ENCODE measurements around the gene RNF2. TPM values are rescaled to one million over a fixed set of nuclear protein-coding genes. Genes with fewer than 3 reads are reported as not detected.

RNF2 gene
- total and polyA plus RNA-seq, 2 donors (not counting 3 experiments of a cell fraction or from before 2014, with no cell fraction given): 13.6 to 30.6 TPM

DNA sequence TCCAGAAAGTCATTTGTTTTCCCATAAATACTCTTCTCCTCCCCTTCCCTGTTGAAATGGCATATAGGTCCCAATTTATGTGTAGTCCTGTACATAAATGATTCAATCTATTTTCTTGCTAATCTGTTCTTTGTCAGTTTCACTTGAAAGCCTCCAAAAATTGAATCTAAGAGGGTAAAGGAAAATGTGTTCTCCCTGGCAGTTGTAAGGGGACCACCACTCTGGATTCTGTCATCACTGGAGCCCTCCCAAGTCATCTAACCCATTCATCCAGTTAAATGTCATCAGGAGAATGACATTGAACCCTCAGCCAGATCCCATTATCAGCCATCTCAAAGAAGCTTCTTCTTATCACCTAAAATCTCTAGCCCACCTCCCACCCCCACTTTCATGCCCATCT, 35.0 kb upstream of the RNF2 start:
- H3K9me3 ChIP-seq (replicated peaks; ENCODE audit: control insufficient read depth, insufficient read depth, low read length): no peaks in the 10 kb centered on the region
- POLR2A ChIA-PET: no interaction called here
- no peak for DNase-seq (ENCODE audit: low read depth, low spot score)
- no peak for FAIRE-seq
- H3K27ac ChIP-seq (ENCODE audit: insufficient read depth, low read depth, low read length): no peak overlapping the region
- BruUV-seq (replicated peaks): no TSS peak
- intact Hi-C loops (cut with micrococcal nuclease): no loop called here
- no peak overlapping the region for H3K4me3 ChIP-seq (replicated peaks in 1 of 3; ENCODE audit: insufficient read depth in 1 of 3, low read depth in 1 of 3, low read length in 3 of 3)
- CTCF ChIA-PET: no interaction called here
- TF ChIP-seq POLR2A (IDR thresholded peaks at IDR 0.05; ENCODE audit: low read depth, low read length) (no peak), FOS (IDR thresholded peaks at IDR 0.05; ENCODE audit: borderline replicate concordance, insufficient read depth, low read length) (no peak), POLR2AphosphoS5 (IDR thresholded peaks at IDR 0.05; ENCODE audit: insufficient read depth, low read depth, low read length) (no peak), MYC (IDR thresholded peaks at IDR 0.05; ENCODE audit: low read depth, low read length) (no peak), JUN (IDR thresholded peaks at IDR 0.05; ENCODE audit: borderline replicate concordance, insufficient read depth, insufficient read length, low read depth) (no peak), EZH2 (IDR thresholded peaks at IDR 0.05; ENCODE audit: borderline replicate concordance, low read depth, low read length, severe bottlenecking) (no peak), GATA2 (IDR thresholded peaks at IDR 0.05; ENCODE audit: insufficient read depth, insufficient read length, low read depth, low read length) (no peak)
- TF ChIP-seq, protein P1, sequence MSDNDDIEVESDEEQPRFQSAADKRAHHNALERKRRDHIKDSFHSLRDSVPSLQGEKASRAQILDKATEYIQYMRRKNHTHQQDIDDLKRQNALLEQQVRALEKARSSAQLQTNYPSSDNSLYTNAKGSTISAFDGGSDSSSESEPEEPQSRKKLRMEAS (IDR thresholded peaks at IDR 0.05; ENCODE audit: insufficient read depth, insufficient read length): no peak
- H3K36me3 ChIP-seq (ENCODE audit: control insufficient read depth in 2 of 2, extremely low read depth in 1 of 2, insufficient read depth in 2 of 2, low read length in 2 of 2): no peaks in the 10 kb centered on the region
- H3K4me1 ChIP-seq (ENCODE audit: control insufficient read depth, extremely low read depth, insufficient read depth, low read length): no peaks in the 10 kb centered on the region
- no peak overlapping the region for H3K9ac ChIP-seq (replicated peaks; ENCODE audit: extremely low read depth, insufficient read depth, low read length)
- no peak overlapping the region for H2AFZ ChIP-seq (ENCODE audit: low read depth, low read length)
- no peaks in the 10 kb centered on the region for H3K9me1 ChIP-seq (replicated peaks; ENCODE audit: control insufficient read depth, extremely low read depth, insufficient read depth, low read length)
- dilution Hi-C loops (cut with MboI; ENCODE audit: extremely low pct_ligation_motif_present, low sequenced_read_pairs): no loop called here
- no peaks in the 10 kb centered on the region for H3K79me2 ChIP-seq (ENCODE audit: control insufficient read depth, insufficient read depth, low read length)
- H3K27me3 ChIP-seq (ENCODE audit: control insufficient read depth in 2 of 2, insufficient read depth in 2 of 2, low read length in 2 of 2): peaks cover 0 to 2% of the 10 kb centered on the region in 2 experiments
- no peaks in the 10 kb centered on the region for H4K20me1 ChIP-seq (replicated peaks; ENCODE audit: control insufficient read depth, extremely low read depth, insufficient read depth, low read length)
- no peak overlapping the region for H3K4me2 ChIP-seq (ENCODE audit: insufficient read depth, low read length)

DNA sequence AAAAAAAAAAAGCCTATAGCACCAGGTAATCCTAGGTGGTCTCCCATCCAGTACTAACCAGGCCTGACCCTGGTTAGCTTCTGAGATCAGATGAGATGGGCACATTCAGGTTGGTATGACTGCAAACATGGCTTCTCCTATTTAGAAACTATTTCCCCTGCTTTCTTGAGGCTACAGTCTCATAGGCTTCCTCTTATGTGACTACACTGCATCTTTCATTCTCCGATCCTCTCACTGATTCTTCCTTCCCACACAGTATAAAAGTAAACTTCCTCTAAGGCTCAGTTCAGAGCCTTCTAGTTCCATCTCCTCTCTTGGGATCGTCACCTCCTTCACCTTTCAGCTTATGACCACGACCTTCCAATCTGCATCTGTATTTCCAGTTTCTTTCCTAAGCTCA, 30.4 kb upstream of the RNF2 start:
- Histone ChIP-seq H3K9me3 (replicated peaks; ENCODE audit: control insufficient read depth, insufficient read depth, low read length) (no peaks in the 10 kb centered on the region), H4K20me1 (replicated peaks; ENCODE audit: control insufficient read depth, extremely low read depth, insufficient read depth, low read length) (no peaks in the 10 kb centered on the region), H3K79me2 (ENCODE audit: control insufficient read depth, insufficient read depth, low read length) (no peaks in the 10 kb centered on the region), H3K4me1 (ENCODE audit: control insufficient read depth, extremely low read depth, insufficient read depth, low read length) (no peaks in the 10 kb centered on the region), H3K27me3 (ENCODE audit: control insufficient read depth in 2 of 2, insufficient read depth in 2 of 2, low read length in 2 of 2) (no peaks in the 10 kb centered on the region), H3K9ac (replicated peaks; ENCODE audit: extremely low read depth, insufficient read depth, low read length) (no peak overlapping the region), H3K36me3 (ENCODE audit: control insufficient read depth in 2 of 2, extremely low read depth in 1 of 2, insufficient read depth in 2 of 2, low read length in 2 of 2) (no peaks in the 10 kb centered on the region), H3K27ac (ENCODE audit: insufficient read depth, low read depth, low read length) (no peak overlapping the region), H3K9me1 (replicated peaks; ENCODE audit: control insufficient read depth, extremely low read depth, insufficient read depth, low read length) (no peaks in the 10 kb centered on the region), H3K4me3 (replicated peaks in 1 of 3; ENCODE audit: insufficient read depth in 1 of 3, low read depth in 1 of 3, low read length in 3 of 3) (no peak overlapping the region), H3K4me2 (ENCODE audit: insufficient read depth, low read length) (no peak overlapping the region), H2AFZ (ENCODE audit: low read depth, low read length) (no peak overlapping the region)
- TF ChIP-seq, protein P1 (IDR thresholded peaks at IDR 0.05; ENCODE audit: insufficient read depth, insufficient read length): no peak
- TF ChIP-seq, protein P2, sequence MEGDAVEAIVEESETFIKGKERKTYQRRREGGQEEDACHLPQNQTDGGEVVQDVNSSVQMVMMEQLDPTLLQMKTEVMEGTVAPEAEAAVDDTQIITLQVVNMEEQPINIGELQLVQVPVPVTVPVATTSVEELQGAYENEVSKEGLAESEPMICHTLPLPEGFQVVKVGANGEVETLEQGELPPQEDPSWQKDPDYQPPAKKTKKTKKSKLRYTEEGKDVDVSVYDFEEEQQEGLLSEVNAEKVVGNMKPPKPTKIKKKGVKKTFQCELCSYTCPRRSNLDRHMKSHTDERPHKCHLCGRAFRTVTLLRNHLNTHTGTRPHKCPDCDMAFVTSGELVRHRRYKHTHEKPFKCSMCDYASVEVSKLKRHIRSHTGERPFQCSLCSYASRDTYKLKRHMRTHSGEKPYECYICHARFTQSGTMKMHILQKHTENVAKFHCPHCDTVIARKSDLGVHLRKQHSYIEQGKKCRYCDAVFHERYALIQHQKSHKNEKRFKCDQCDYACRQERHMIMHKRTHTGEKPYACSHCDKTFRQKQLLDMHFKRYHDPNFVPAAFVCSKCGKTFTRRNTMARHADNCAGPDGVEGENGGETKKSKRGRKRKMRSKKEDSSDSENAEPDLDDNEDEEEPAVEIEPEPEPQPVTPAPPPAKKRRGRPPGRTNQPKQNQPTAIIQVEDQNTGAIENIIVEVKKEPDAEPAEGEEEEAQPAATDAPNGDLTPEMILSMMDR (IDR thresholded peaks at IDR 0.05; ENCODE audit: extremely low read depth in 1 of 2, insufficient read depth in 1 of 2, low read depth in 1 of 2, low read length in 2 of 2): no peak
- TF ChIP-seq EZH2 (IDR thresholded peaks at IDR 0.05; ENCODE audit: borderline replicate concordance, low read depth, low read length, severe bottlenecking) (no peak), FOS (IDR thresholded peaks at IDR 0.05; ENCODE audit: borderline replicate concordance, insufficient read depth, low read length) (no peak), MYC (IDR thresholded peaks at IDR 0.05; ENCODE audit: low read depth, low read length) (no peak), POLR2A (IDR thresholded peaks at IDR 0.05; ENCODE audit: low read depth, low read length) (no peak), JUN (IDR thresholded peaks at IDR 0.05; ENCODE audit: borderline replicate concordance, insufficient read depth, insufficient read length, low read depth) (no peak), POLR2AphosphoS5 (IDR thresholded peaks at IDR 0.05; ENCODE audit: insufficient read depth, low read depth, low read length) (no peak), GATA2 (IDR thresholded peaks at IDR 0.05; ENCODE audit: insufficient read depth, insufficient read length, low read depth, low read length) (no peak)
- DNase-seq (ENCODE audit: low read depth, low spot score): no peak
- BruUV-seq (replicated peaks): no TSS peak
- POLR2A ChIA-PET: no interaction called here
- intact Hi-C loops (cut with micrococcal nuclease): no loop called here
- dilution Hi-C loops (cut with MboI; ENCODE audit: extremely low pct_ligation_motif_present, low sequenced_read_pairs): no loop called here
- no peak for FAIRE-seq
- CTCF ChIA-PET: no interaction called here
